Endometrial microvascular endothelial cells (primary cell): Measurements from ENCODE around the gene ARL15. TPM values are rescaled to one million over a fixed set of nuclear protein-coding genes. Genes with fewer than 3 reads are reported as not detected.

Experiments used
- in situ Hi-C: cut with HindIII; loops from 2 replicates; pipeline ENCODE4 v1.10.0; 2017; ENCODE audit warnings: low sequenced_read_pairs, low pct_unique_long_range_greater_than_20kb; ENCODE audit errors: inconsistent ontology term
- total RNA-seq: library from RNA; depleted of rRNA; stranded (reverse); fragments of >200 nt; gene quantifications from one replicate; pipeline ENCODE4 v1.2.3, GENCODE V29; 2015; ENCODE audit errors: inconsistent ontology term

ARL15 gene
- total RNA-seq, 1 donor from 2014 or later = 9.0 TPM

GRCh38 chr5:54292866-54293265 is 17.5 kb downstream of the ARL15 start:
- in situ Hi-C loops = no loop called here

- in situ Hi-C loops = no loop called here
Measured at GRCh38 chr5:54291498-54291897, 18.9 kb downstream of the ARL15 start.

GRCh38 chr5:54289769-54290168 is 20.6 kb downstream of the ARL15 start:
- in situ Hi-C loops = no loop called here

- in situ Hi-C loops = no loop called here
Measured at GRCh38 chr5:54288568-54289217, 21.7 kb downstream of the ARL15 start.

- in situ Hi-C loops = no loop called here
Measured at GRCh38 chr5:54285686-54286085, 24.7 kb downstream of the ARL15 start.

- in situ Hi-C loops = no loop called here
Measured at GRCh38 chr5:54284586-54284985, 25.8 kb downstream of the ARL15 start.

- in situ Hi-C loops = no loop called here
Measured at GRCh38 chr5:54282876-54283275, 27.5 kb downstream of the ARL15 start.

GRCh38 chr5:54281960-54282692 is 28.2 kb downstream of the ARL15 start:
- in situ Hi-C loops = no loop called here

- in situ Hi-C loops = no loop called here
Measured at GRCh38 chr5:54279960-54280359, 30.4 kb downstream of the ARL15 start.

- in situ Hi-C loops = no loop called here
Measured at GRCh38 chr5:54278979-54279717, 31.2 kb downstream of the ARL15 start.

- in situ Hi-C loops = no loop called here
Measured at GRCh38 chr5:54278036-54278830, 32.1 kb downstream of the ARL15 start.

GRCh38 chr5:54276048-54276447 is 34.3 kb downstream of the ARL15 start:
- in situ Hi-C loops = no loop called here

GRCh38 chr5:54275361-54275760 is 35.0 kb downstream of the ARL15 start:
- in situ Hi-C loops = no loop called here

GRCh38 chr5:54274944-54275343 is 35.4 kb downstream of the ARL15 start:
- in situ Hi-C loops = no loop called here

GRCh38 chr5:54273715-54274114 is 36.7 kb downstream of the ARL15 start:
- in situ Hi-C loops = no loop called here

- in situ Hi-C loops = no loop called here
Measured at GRCh38 chr5:54272746-54273145, 37.6 kb downstream of the ARL15 start.

- in situ Hi-C loops = no loop called here
Measured at GRCh38 chr5:54270326-54270725, 40.0 kb downstream of the ARL15 start.

GRCh38 chr5:54264574-54264973 is 45.8 kb downstream of the ARL15 start:
- in situ Hi-C loops = no loop called here

- in situ Hi-C loops = no loop called here
Measured at GRCh38 chr5:54263447-54263846, 46.9 kb downstream of the ARL15 start.
